Activated naive CD4-positive, alpha-beta T cell treated with anti-CD3 and anti-CD28 coated beads, Interleukin-2, amount 50 U/mL, for 24 hours (primary cell): ENCODE measurements around the gene HIVEP1.
"Not testable (repeated sequence)": the region's sequence is repeated elsewhere in the genome, so short reads cannot be mapped to it uniquely, and the experiment has no call there.

Experiments used
- H3K27ac Mint-ChIP-seq: one replicate; pipeline ENCODE4 v1.8.0; 2021; ENCODE audit warnings: mild to moderate bottlenecking, mixed read lengths
- H3K27me3 Mint-ChIP-seq: one replicate; pipeline ENCODE4 v1.8.0; 2021; ENCODE audit warnings: mixed read lengths
- H3K36me3 Mint-ChIP-seq: one replicate; pipeline ENCODE4 v1.8.0; 2021; ENCODE audit warnings: mixed read lengths
- H3K4me1 Mint-ChIP-seq: one replicate; pipeline ENCODE4 v1.8.0; 2021; ENCODE audit warnings: mixed read lengths
- H3K4me3 Mint-ChIP-seq: one replicate; pipeline ENCODE4 v1.8.0; 2021; ENCODE audit warnings: mild to moderate bottlenecking, mixed read lengths
- H3K9me3 Mint-ChIP-seq: one replicate; pipeline ENCODE4 v1.8.0; 2021; ENCODE audit warnings: mixed read lengths

The HIVEP1 gene

GRCh38 chr6:12172572-12172971, 160.5 kb downstream of the HIVEP1 start:
- no peaks in the 10 kb centered on the region for H3K9me3 Mint-ChIP-seq
- no peak overlapping the region for H3K4me3 Mint-ChIP-seq

GRCh38 chr6:12173181-12173580, 161.1 kb downstream of the HIVEP1 start:
- Mint-ChIP-seq H3K4me1 (peaks cover 6% of the 10 kb centered on the region), H3K27ac (no peak overlapping the region), H3K9me3 (no peaks in the 10 kb centered on the region), H3K36me3 (peaks cover 5% of the 10 kb centered on the region), H3K27me3 (no peaks in the 10 kb centered on the region), H3K4me3 (no peak overlapping the region)

More at GRCh38 chr6:12172572-12172971, 160.5 kb downstream of the HIVEP1 start:
- Mint-ChIP-seq H3K27me3 (no peaks in the 10 kb centered on the region), H3K4me1 (peaks cover 6% of the 10 kb centered on the region), H3K27ac (no peak overlapping the region), H3K36me3 (peaks cover 5% of the 10 kb centered on the region)

- peaks cover 6% of the 10 kb centered on the region for H3K4me1 Mint-ChIP-seq
- peaks cover 5% of the 10 kb centered on the region for H3K36me3 Mint-ChIP-seq
- H3K27me3 Mint-ChIP-seq = no peaks in the 10 kb centered on the region
- no peak overlapping the region for H3K4me3 Mint-ChIP-seq
- H3K9me3 Mint-ChIP-seq = no peaks in the 10 kb centered on the region
- H3K27ac Mint-ChIP-seq = no peak overlapping the region
Observed at GRCh38 chr6:12173661-12174060, 161.5 kb downstream of the HIVEP1 start.

- no peak overlapping the region for H3K4me3 Mint-ChIP-seq
- H3K9me3 Mint-ChIP-seq = no peaks in the 10 kb centered on the region
- H3K27ac Mint-ChIP-seq = no peak overlapping the region
- peaks cover 5% of the 10 kb centered on the region for H3K36me3 Mint-ChIP-seq
- H3K27me3 Mint-ChIP-seq = no peaks in the 10 kb centered on the region
- H3K4me1 Mint-ChIP-seq = no peaks in the 10 kb centered on the region
Observed at GRCh38 chr6:12174878-12175277, 162.8 kb downstream of the HIVEP1 start.

GRCh38 chr6:12175626-12176025, 163.5 kb downstream of the HIVEP1 start:
- Mint-ChIP-seq H3K4me1 (no peaks in the 10 kb centered on the region), H3K36me3 (peaks cover 5% of the 10 kb centered on the region), H3K27me3 (no peaks in the 10 kb centered on the region), H3K4me3 (no peak overlapping the region), H3K9me3 (no peaks in the 10 kb centered on the region), H3K27ac (no peak overlapping the region)

GRCh38 chr6:12176782-12177181, 164.7 kb downstream of the HIVEP1 start:
- not testable (repeated sequence) for H3K4me3 Mint-ChIP-seq, H3K4me1 Mint-ChIP-seq, H3K27me3 Mint-ChIP-seq, H3K27ac Mint-ChIP-seq, H3K36me3 Mint-ChIP-seq, H3K9me3 Mint-ChIP-seq

- Mint-ChIP-seq H3K9me3 (no peaks in the 10 kb centered on the region), H3K27me3 (no peaks in the 10 kb centered on the region), H3K4me3 (no peak overlapping the region), H3K27ac (no peak overlapping the region), H3K36me3 (peaks cover 7% of the 10 kb centered on the region), H3K4me1 (peaks cover 7% of the 10 kb centered on the region)
Observed at GRCh38 chr6:12178521-12178920, 166.4 kb downstream of the HIVEP1 start.

- peaks cover 8% of the 10 kb centered on the region for H3K36me3 Mint-ChIP-seq
- H3K27me3 Mint-ChIP-seq = no peaks in the 10 kb centered on the region
- H3K4me1 Mint-ChIP-seq = peaks cover 15% of the 10 kb centered on the region
- H3K4me3 Mint-ChIP-seq = no peak overlapping the region
- H3K9me3 Mint-ChIP-seq = no peaks in the 10 kb centered on the region
- no peak overlapping the region for H3K27ac Mint-ChIP-seq
Observed at GRCh38 chr6:12181481-12181880, 169.4 kb downstream of the HIVEP1 start.

GRCh38 chr6:12182676-12183075, 170.6 kb downstream of the HIVEP1 start:
- H3K9me3 Mint-ChIP-seq = no peaks in the 10 kb centered on the region
- peaks cover 4% of the 10 kb centered on the region for H3K36me3 Mint-ChIP-seq
- H3K4me1 Mint-ChIP-seq = peaks cover 15% of the 10 kb centered on the region

GRCh38 chr6:12185081-12185673, 173.1 kb downstream of the HIVEP1 start:
- Mint-ChIP-seq H3K9me3 (no peaks in the 10 kb centered on the region), H3K4me1 (peaks cover 15% of the 10 kb centered on the region), H3K36me3 (peaks cover 4% of the 10 kb centered on the region), H3K27me3 (no peaks in the 10 kb centered on the region), H3K4me3 (no peak overlapping the region), H3K27ac (no peak overlapping the region)

More at GRCh38 chr6:12182676-12183075, 170.6 kb downstream of the HIVEP1 start:
- Mint-ChIP-seq H3K27me3 (no peaks in the 10 kb centered on the region), H3K4me3 (no peak overlapping the region), H3K27ac (no peak overlapping the region)

GRCh38 chr6:12186528-12186927, 174.4 kb downstream of the HIVEP1 start:
- Mint-ChIP-seq H3K4me1 (peaks cover 15% of the 10 kb centered on the region), H3K9me3 (no peaks in the 10 kb centered on the region), H3K36me3 (peaks cover 4% of the 10 kb centered on the region), H3K27me3 (no peaks in the 10 kb centered on the region), H3K4me3 (no peak overlapping the region), H3K27ac (no peak overlapping the region)

- Mint-ChIP-seq H3K27ac (no peak overlapping the region), H3K36me3 (peaks cover 1% of the 10 kb centered on the region), H3K4me3 (no peak overlapping the region), H3K4me1 (peaks cover 4% of the 10 kb centered on the region), H3K9me3 (no peaks in the 10 kb centered on the region), H3K27me3 (no peaks in the 10 kb centered on the region)
Observed at GRCh38 chr6:12189150-12189549, 177.0 kb downstream of the HIVEP1 start.

GRCh38 chr6:12189661-12190060, 177.5 kb downstream of the HIVEP1 start:
- Mint-ChIP-seq H3K36me3 (no peaks in the 10 kb centered on the region), H3K9me3 (no peaks in the 10 kb centered on the region), H3K27me3 (no peaks in the 10 kb centered on the region), H3K27ac (no peak overlapping the region), H3K4me1 (peaks cover under 1% of the 10 kb centered on the region), H3K4me3 (no peak overlapping the region)

- Mint-ChIP-seq H3K9me3 (no peaks in the 10 kb centered on the region), H3K4me1 (no peaks in the 10 kb centered on the region), H3K27me3 (no peaks in the 10 kb centered on the region), H3K4me3 (no peak overlapping the region), H3K27ac (no peak overlapping the region), H3K36me3 (no peaks in the 10 kb centered on the region)
Observed at GRCh38 chr6:12190252-12190651, 178.1 kb downstream of the HIVEP1 start.

GRCh38 chr6:12196326-12196936, 184.3 kb downstream of the HIVEP1 start:
- H3K27ac Mint-ChIP-seq = no peak overlapping the region
- no peaks in the 10 kb centered on the region for H3K4me1 Mint-ChIP-seq
- no peak overlapping the region for H3K4me3 Mint-ChIP-seq
- H3K27me3 Mint-ChIP-seq = no peaks in the 10 kb centered on the region
- no peaks in the 10 kb centered on the region for H3K9me3 Mint-ChIP-seq
- no peaks in the 10 kb centered on the region for H3K36me3 Mint-ChIP-seq

GRCh38 chr6:12198851-12199250, 186.7 kb downstream of the HIVEP1 start:
- Mint-ChIP-seq H3K9me3 (no peaks in the 10 kb centered on the region), H3K36me3 (no peaks in the 10 kb centered on the region), H3K27ac (no peak overlapping the region), H3K4me3 (no peak overlapping the region), H3K4me1 (no peaks in the 10 kb centered on the region), H3K27me3 (no peaks in the 10 kb centered on the region)
